PC-3 (cell line): Measurements from ENCODE around the gene RXFP2. TPM values are rescaled to one million over a fixed set of nuclear protein-coding genes. Genes with fewer than 3 reads are reported as not detected.

Experiments used
- ATAC-seq: fragments of 200-7000 bp; cut with Tn5 transposase; 2 replicates; pipeline ENCODE4 v1.9.1; 2020; ENCODE audit warnings: mild to moderate bottlenecking, moderate library complexity
- BruUV-seq: library from RNA; stranded (reverse); fragments of 400-500 nt; replicated peaks from 2 replicates; lab custom pipeline; 2021; lab: Mats Ljungman, UMichigan
- CTCF ChIA-PET: fragments of 300-600 bp; sonication (Branson Sonifier 250); formaldehyde crosslinking; loops from one replicate; lab custom pipeline; 2022; ENCODE audit warnings: antibody characterized with exemption; lab: Charles Lee
- POLR2A ChIA-PET: fragments of 300-600 bp; sonication (Branson Sonifier 250); formaldehyde crosslinking; loops from one replicate; lab custom pipeline; 2022; ENCODE audit warnings: antibody characterized with exemption; ENCODE audit not compliant: unreplicated experiment; lab: Charles Lee
- DNase-seq: peaks from one replicate; pipeline ENCODE4 v3.0.0-alpha.2; 2015
- H2AFZ ChIP-seq: fragments of 300-600 bp; sonication (generic); 2 replicates; pipeline ENCODE4 v1.6.0; 2016; ENCODE audit warnings: antibody characterized with exemption, low read length
- H3F3A ChIP-seq: fragments of 300-600 bp; sonication (generic); one replicate; pipeline ENCODE4 v1.6.0; 2017; ENCODE audit warnings: antibody characterized with exemption, low read length, control low read depth, mild to moderate bottlenecking; ENCODE audit not compliant: unreplicated experiment
- H3K27ac ChIP-seq: fragments of 300-600 bp; sonication (generic); 2 replicates; pipeline ENCODE4 v1.5.1; 2016; ENCODE audit warnings: mild to moderate bottlenecking, low read length
- H3K27me3 ChIP-seq: fragments of 300-600 bp; sonication (generic); 2 replicates; pipeline ENCODE4 v1.6.1; 2016; ENCODE audit warnings: low read length, mixed read lengths
- H3K36me3 ChIP-seq: fragments of 300-600 bp; sonication (generic); 2 replicates; pipeline ENCODE4 v1.6.1; 2016; ENCODE audit warnings: low read depth, mixed run types, low read length, mixed read lengths
- H3K4me1 ChIP-seq: fragments of 300-600 bp; sonication (generic); 2 replicates; pipeline ENCODE4 v1.5.1; 2016; ENCODE audit warnings: low read length; ENCODE audit not compliant: insufficient read depth
- H3K4me2 ChIP-seq: fragments of 300-600 bp; sonication (generic); 2 replicates; pipeline ENCODE4 v1.6.0; 2016; ENCODE audit warnings: low read length
- H3K4me3 ChIP-seq: fragments of 300-600 bp; sonication (generic); 2 replicates; pipeline ENCODE4 v1.5.1; 2016; ENCODE audit warnings: mild to moderate bottlenecking, low read length, mixed read lengths
- H3K79me2 ChIP-seq: fragments of 300-600 bp; sonication (generic); 2 replicates; pipeline ENCODE4 v1.6.1; 2017; ENCODE audit warnings: low read length, mixed read lengths
- H3K9ac ChIP-seq: fragments of 300-600 bp; sonication (generic); 2 replicates; pipeline ENCODE4 v1.6.0; 2016; ENCODE audit warnings: mild to moderate bottlenecking, low read length
- H3K9me2 ChIP-seq: fragments of 300-600 bp; sonication (generic); replicated peaks from 2 replicates; pipeline ENCODE4 v1.6.1; 2016; ENCODE audit warnings: mixed run types, low read length, mixed read lengths
- H3K9me3 ChIP-seq: fragments of 300-600 bp; sonication (generic); 2 replicates; pipeline ENCODE4 v1.6.1; 2016; ENCODE audit warnings: low read length, mixed read lengths
- H4K20me1 ChIP-seq: fragments of 300-600 bp; sonication (generic); 2 replicates; pipeline ENCODE4 v1.6.1; 2016; ENCODE audit warnings: low read length, mixed read lengths
- CTCF ChIP-seq: fragments of 300-600 bp; sonication (generic); conservative IDR thresholded peaks from 2 replicates; pipeline ENCODE4 v1.5.1; 2017; ENCODE audit warnings: antibody characterized with exemption, low read depth, mild to moderate bottlenecking, low read length
- EZH2 ChIP-seq: fragments of 300-600 bp; sonication (generic); IDR thresholded peaks from one replicate; pipeline ENCODE4 v1.6.1; 2017; ENCODE audit warnings: antibody characterized with exemption, mild to moderate bottlenecking, low read length; ENCODE audit not compliant: unreplicated experiment
- EZH2phosphoT487 ChIP-seq: fragments of 300-600 bp; sonication (generic); IDR thresholded peaks from 2 replicates; pipeline ENCODE4 v1.6.1; 2018; ENCODE audit warnings: mild to moderate bottlenecking, antibody characterized with exemption, low read length, borderline replicate concordance
- intact Hi-C: fragments of 100-400 bp; cut with micrococcal nuclease; formaldehyde crosslinking; loops from 2 replicates; pipeline ENCODE4 v1.9.0; 2023
- total RNA-seq: library from RNA; depleted of rRNA; stranded (reverse); fragments of >200 nt; gene quantifications from 2 replicates; pipeline ENCODE4 v1.2.3, GENCODE V29; 2014

Gene RXFP2
- total RNA-seq, 1 experiment from 2014 or later = not detected

GRCh38 chr13:31755803-31756212 is 16.5 kb downstream of the RXFP2 start:
- Histone ChIP-seq H3K79me2 (no peaks in the 10 kb centered on the region), H3K9me3 (no peaks in the 10 kb centered on the region), H3K27ac (no peak overlapping the region), H3K4me2 (no peak overlapping the region), H3K9me2 (no peaks in the 10 kb centered on the region), H3K4me1 (no peaks in the 10 kb centered on the region), H3K27me3 (peaks cover 19% of the 10 kb centered on the region; the same call in 1 of the 2 replicates), H2AFZ (no peak overlapping the region), H4K20me1 (no peaks in the 10 kb centered on the region), H3K9ac (no peak overlapping the region), H3F3A (no peaks in the 10 kb centered on the region), H3K4me3 (no peak overlapping the region), H3K36me3 (no peaks in the 10 kb centered on the region)
- DNase-seq = no peak
- ChIA-PET POLR2A (no interaction called here), CTCF (no interaction called here)
- ATAC-seq = no peak
- BruUV-seq = no TSS peak
- TF ChIP-seq EZH2 (no peak), CTCF (no peak), EZH2phosphoT487 (no peak)
- intact Hi-C loops = no loop called here

- Histone ChIP-seq H3K79me2 (no peaks in the 10 kb centered on the region), H3F3A (no peaks in the 10 kb centered on the region), H3K36me3 (no peaks in the 10 kb centered on the region), H4K20me1 (no peaks in the 10 kb centered on the region), H3K9ac (no peak overlapping the region), H3K27ac (no peak overlapping the region), H3K4me3 (no peak overlapping the region), H3K4me1 (no peaks in the 10 kb centered on the region), H3K9me2 (no peaks in the 10 kb centered on the region), H3K9me3 (no peaks in the 10 kb centered on the region), H3K4me2 (no peak overlapping the region), H3K27me3 (peaks cover 18% of the 10 kb centered on the region; the same call in 1 of the 2 replicates), H2AFZ (no peak overlapping the region)
- DNase-seq (peak; percentile 40), ATAC-seq (no peak)
- intact Hi-C loops = no loop called here
- ChIA-PET CTCF (no interaction called here), POLR2A (no interaction called here)
- TF ChIP-seq CTCF = no peak
- TF ChIP-seq EZH2phosphoT487 = no peak
- no peak for TF ChIP-seq EZH2
- BruUV-seq = no TSS peak
Measured at GRCh38 chr13:31756346-31756745, 17.0 kb downstream of the RXFP2 start.

- no peak overlapping the region for H3K4me3 ChIP-seq
- no peak overlapping the region for H3K27ac ChIP-seq
- H3K36me3 ChIP-seq = no peaks in the 10 kb centered on the region
- H3K79me2 ChIP-seq = no peaks in the 10 kb centered on the region
- ATAC-seq (no peak), DNase-seq (no peak)
- H2AFZ ChIP-seq = no peak overlapping the region
- intact Hi-C loops = no loop called here
- no peak overlapping the region for H3K4me2 ChIP-seq
- CTCF ChIA-PET = no interaction called here
- no peaks in the 10 kb centered on the region for H3F3A ChIP-seq
- no peaks in the 10 kb centered on the region for H3K9me3 ChIP-seq
- POLR2A ChIA-PET = no interaction called here
- no peaks in the 10 kb centered on the region for H3K27me3 ChIP-seq
- H3K9me2 ChIP-seq = no peaks in the 10 kb centered on the region
- BruUV-seq = no TSS peak
- no peak overlapping the region for H3K9ac ChIP-seq
- TF ChIP-seq EZH2phosphoT487 = no peak
- no peak for TF ChIP-seq CTCF
- TF ChIP-seq EZH2 = no peak
- H4K20me1 ChIP-seq = no peaks in the 10 kb centered on the region
- no peaks in the 10 kb centered on the region for H3K4me1 ChIP-seq
Measured at GRCh38 chr13:31761951-31762350, 22.6 kb downstream of the RXFP2 start.
